ENCODE measurements around the gene NEK9. TPM values are rescaled to one million over a fixed set of nuclear protein-coding genes. Genes with fewer than 3 reads are reported as not detected.

NEK9 gene
- total and polyA plus RNA-seq, 9 of the 15 experiments (the other 6 are each of a cell fraction or from before 2014, with no cell fraction given), result 2.8 to 39.6 (median 19.8) TPM

DNA sequence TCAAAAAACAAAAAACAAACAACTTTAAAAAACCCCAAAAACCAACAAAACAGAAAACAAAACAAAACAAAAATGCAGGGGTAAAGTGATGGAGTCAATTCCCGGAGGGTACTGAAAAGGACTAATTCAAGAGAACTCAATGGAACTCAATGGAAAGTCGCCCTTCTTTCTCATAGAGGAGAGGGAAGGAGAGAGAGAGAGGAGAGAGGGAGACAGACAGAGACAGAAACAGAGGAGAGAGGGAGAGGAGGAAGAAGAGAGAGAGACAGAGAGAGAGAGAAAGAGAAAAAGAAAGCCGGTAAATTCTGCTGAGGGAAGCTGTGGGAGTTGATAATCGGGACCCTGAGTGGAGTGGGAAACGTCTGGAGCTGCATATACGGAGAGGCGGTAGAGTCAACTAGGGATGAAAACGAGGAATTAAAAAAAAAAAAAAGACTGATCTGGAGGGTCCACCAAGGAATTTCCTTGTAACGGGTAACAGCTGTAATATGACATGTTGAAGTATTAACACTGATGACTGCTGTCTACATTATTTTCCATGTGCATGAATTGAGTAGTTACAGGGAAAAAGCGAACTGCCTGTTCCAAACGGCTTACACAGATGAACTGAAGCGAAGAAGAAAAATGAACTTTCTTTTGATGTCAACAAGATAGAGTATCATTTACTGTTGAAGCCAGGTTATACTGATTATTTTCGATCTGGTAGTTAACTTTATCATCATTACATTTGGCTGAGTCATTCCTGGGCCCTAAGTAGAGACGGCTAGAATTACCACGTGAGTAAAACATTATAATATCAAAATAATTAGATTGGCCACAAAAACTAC, 58.3 kb downstream of the NEK9 start (continued):
- TF ChIP-seq, protein P1, sequence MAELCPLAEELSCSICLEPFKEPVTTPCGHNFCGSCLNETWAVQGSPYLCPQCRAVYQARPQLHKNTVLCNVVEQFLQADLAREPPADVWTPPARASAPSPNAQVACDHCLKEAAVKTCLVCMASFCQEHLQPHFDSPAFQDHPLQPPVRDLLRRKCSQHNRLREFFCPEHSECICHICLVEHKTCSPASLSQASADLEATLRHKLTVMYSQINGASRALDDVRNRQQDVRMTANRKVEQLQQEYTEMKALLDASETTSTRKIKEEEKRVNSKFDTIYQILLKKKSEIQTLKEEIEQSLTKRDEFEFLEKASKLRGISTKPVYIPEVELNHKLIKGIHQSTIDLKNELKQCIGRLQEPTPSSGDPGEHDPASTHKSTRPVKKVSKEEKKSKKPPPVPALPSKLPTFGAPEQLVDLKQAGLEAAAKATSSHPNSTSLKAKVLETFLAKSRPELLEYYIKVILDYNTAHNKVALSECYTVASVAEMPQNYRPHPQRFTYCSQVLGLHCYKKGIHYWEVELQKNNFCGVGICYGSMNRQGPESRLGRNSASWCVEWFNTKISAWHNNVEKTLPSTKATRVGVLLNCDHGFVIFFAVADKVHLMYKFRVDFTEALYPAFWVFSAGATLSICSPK (IDR thresholded peaks at IDR 0.05; ENCODE audit: borderline replicate concordance), result 0 out of 2 replicates have a peak, but pooled peaks have one; percentile 45
- TF ChIP-seq RBBP5 (IDR thresholded peaks at IDR 0.05; ENCODE audit: borderline replicate concordance, insufficient read depth, low read length, poor library complexity, severe bottlenecking) (no peak), FOXM1 (IDR thresholded peaks at IDR 0.05; ENCODE audit: low read depth) (0 out of 2 replicates have a peak, but pooled peaks have one; percentile 9), FOXM1 (CRISPR knock-in tag; IDR thresholded peaks at IDR 0.05; ENCODE audit: low read depth) (no peak), GTF2E2 (tag; IDR thresholded peaks at IDR 0.05) (peak; percentile 50; the same call in 1 of the 2 replicates), SMAD3 (CRISPR knock-in tag; conservative IDR thresholded peaks at IDR 0.05) (no peak), BMI1 (IDR thresholded peaks at IDR 0.05; ENCODE audit: low read length) (no peak), SMARCA4 (IDR thresholded peaks at IDR 0.05) (peak; percentile 24), EWSR1 (IDR thresholded peaks at IDR 0.05; ENCODE audit: borderline replicate concordance, low read depth, partially characterized antibody) (no peak), ILF3 (IDR thresholded peaks at IDR 0.05; ENCODE audit: borderline replicate concordance) (no peak), C11orf30 (IDR thresholded peaks at IDR 0.05; ENCODE audit: low read depth) (peak; percentile 84), ELF1 (tag; IDR thresholded peaks at IDR 0.05) (peak; percentile 43; the same call in 1 of the 2 replicates), SRSF7 (optimal IDR thresholded peaks at IDR 0.05; ENCODE audit: low read depth, low read length) (no peak), DPF2 (IDR thresholded peaks at IDR 0.05) (peak; percentile 51; the same call in 1 of the 2 replicates), MCM7 (IDR thresholded peaks at IDR 0.05) (0 out of 4 replicates have a peak, but pooled peaks of 1 of the 2 experiments have one; percentile 22), MTA1 (IDR thresholded peaks at IDR 0.05; ENCODE audit: borderline replicate concordance) (0 out of 2 replicates have a peak, but pooled peaks have one; percentile 57), NR2F6 (CRISPR knock-in tag; IDR thresholded peaks at IDR 0.05) (no peak), GATAD2A (IDR thresholded peaks at IDR 0.05) (no peak), TEAD1 (CRISPR knock-in tag; IDR thresholded peaks at IDR 0.05) (no peak), CBX1 (IDR thresholded peaks at IDR 0.05; ENCODE audit: low read depth) (no peak), ZNF354B (CRISPR knock-in tag; IDR thresholded peaks at IDR 0.05) (no peak), MEIS2 (IDR thresholded peaks at IDR 0.05; ENCODE audit: partially characterized antibody) (peak; percentile 10)
- TF ChIP-seq, protein P2, sequence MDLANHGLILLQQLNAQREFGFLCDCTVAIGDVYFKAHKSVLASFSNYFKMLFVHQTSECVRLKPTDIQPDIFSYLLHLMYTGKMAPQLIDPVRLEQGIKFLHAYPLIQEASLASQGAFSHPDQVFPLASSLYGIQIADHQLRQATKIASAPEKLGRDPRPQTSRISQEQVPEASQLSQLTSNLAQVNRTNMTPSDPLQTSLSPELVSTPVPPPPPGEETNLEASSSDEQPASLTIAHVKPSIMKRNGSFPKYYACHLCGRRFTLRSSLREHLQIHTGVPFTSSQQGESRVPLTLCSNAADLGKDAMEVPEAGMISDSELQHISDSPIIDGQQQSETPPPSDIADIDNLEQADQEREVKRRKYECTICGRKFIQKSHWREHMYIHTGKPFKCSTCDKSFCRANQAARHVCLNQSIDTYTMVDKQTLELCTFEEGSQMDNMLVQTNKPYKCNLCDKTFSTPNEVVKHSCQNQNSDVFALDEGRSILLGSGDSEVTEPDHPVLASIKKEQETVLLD (IDR thresholded peaks at IDR 0.05), result peak; percentile 45; the same call in 1 of the 2 replicates
- TF ChIP-seq, protein P3, sequence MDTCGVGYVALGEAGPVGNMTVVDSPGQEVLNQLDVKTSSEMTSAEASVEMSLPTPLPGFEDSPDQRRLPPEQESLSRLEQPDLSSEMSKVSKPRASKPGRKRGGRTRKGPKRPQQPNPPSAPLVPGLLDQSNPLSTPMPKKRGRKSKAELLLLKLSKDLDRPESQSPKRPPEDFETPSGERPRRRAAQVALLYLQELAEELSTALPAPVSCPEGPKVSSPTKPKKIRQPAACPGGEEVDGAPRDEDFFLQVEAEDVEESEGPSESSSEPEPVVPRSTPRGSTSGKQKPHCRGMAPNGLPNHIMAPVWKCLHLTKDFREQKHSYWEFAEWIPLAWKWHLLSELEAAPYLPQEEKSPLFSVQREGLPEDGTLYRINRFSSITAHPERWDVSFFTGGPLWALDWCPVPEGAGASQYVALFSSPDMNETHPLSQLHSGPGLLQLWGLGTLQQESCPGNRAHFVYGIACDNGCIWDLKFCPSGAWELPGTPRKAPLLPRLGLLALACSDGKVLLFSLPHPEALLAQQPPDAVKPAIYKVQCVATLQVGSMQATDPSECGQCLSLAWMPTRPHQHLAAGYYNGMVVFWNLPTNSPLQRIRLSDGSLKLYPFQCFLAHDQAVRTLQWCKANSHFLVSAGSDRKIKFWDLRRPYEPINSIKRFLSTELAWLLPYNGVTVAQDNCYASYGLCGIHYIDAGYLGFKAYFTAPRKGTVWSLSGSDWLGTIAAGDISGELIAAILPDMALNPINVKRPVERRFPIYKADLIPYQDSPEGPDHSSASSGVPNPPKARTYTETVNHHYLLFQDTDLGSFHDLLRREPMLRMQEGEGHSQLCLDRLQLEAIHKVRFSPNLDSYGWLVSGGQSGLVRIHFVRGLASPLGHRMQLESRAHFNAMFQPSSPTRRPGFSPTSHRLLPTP (IDR thresholded peaks at IDR 0.05; ENCODE audit: borderline replicate concordance, extremely low read depth, insufficient read length), result no peak
